HTERT RPE-1 (cell line): Measurements from ENCODE around the gene EIF4G3.
"Not testable (repeated sequence)": the region's sequence is repeated elsewhere in the genome, so short reads cannot be mapped to it uniquely, and the experiment has no call there.

Experiments used
- in situ Hi-C: fragments of 300-500 bp; cut with MboI; formaldehyde crosslinking; loops from 4 replicates; pipeline ENCODE4 v1.14.3; 2020; ENCODE audit warnings: low sequenced_read_pairs

EIF4G3 gene

GRCh38 chr1:21077085-21077484 lies 99.6 kb downstream of the EIF4G3 start:
- in situ Hi-C loops, result no loop called here

DNA sequence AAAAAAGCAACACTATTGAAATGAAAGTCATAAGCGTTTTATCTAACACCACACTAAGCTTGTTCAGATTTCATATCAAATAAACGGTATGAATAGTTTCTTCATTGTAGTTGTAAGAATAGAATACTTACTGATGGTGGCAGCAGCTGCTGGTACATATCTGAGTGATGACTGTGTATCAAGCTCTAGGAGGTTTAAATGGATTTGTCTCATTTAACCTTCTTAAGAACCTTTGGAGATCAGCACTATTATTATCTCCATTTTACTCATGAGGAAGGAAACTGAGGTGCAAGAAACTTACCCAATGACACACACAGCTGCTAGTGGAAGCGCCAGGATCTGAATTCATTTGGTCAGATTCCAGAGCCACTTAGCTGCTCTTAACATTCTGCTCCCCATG lies 104.0 kb downstream of the EIF4G3 start:
- in situ Hi-C loops, result no loop called here

- in situ Hi-C loops, result no loop called here
These were observed 107.1 kb downstream of the EIF4G3 start for GRCh38 chr1:21069549-21069948.

DNA sequence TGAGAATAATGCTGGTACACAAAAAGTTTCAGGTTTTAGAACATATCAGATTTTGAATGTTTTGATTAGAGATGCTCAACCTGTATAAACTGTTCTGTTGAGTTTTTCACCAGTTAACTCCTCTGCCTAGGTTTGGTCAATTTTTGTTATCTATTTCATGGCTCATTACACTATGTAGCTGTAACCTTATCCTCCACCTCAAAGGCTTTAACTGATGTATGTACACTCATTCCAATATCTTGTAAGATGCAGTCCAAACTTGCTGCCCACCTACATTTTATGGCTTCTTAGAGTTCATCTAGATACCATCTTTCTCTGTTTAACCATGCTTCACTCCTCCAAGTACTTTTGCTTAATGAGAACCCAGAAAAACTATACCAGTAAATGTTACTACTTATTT lies 107.8 kb downstream of the EIF4G3 start:
- in situ Hi-C loops, result no loop called here

DNA sequence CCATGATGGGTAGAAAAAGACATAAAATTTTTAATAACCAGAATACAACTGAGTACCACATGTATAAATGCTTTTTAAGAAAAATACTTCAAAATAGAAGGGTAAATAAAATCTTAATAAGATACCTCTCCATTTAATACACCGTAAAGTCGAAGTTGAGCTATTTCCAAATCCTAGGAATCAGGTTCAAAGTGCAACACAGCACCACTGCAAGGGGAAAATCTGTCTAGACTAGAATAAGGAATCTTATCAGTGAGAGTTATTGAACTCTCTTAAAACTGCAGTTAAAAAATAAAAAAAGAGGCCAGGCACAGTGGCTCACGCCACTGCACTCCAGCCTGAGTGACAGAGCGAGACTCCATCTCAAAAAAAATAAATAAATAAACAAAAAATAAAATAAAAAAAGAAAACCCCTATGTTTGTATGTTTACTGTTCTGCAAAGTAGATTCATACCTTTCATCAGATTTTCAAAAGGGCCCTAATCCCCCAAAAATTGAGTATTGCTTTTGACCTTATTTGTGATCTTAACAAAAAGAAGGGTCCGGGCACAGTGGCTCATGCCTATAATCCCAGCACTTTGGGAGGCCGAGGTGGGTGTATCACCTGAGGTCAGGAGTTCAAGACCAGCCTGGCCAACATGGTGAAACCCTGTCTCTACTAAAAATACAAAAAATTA lies 109.0 kb downstream of the EIF4G3 start:
- in situ Hi-C loops, result no loop called here

DNA sequence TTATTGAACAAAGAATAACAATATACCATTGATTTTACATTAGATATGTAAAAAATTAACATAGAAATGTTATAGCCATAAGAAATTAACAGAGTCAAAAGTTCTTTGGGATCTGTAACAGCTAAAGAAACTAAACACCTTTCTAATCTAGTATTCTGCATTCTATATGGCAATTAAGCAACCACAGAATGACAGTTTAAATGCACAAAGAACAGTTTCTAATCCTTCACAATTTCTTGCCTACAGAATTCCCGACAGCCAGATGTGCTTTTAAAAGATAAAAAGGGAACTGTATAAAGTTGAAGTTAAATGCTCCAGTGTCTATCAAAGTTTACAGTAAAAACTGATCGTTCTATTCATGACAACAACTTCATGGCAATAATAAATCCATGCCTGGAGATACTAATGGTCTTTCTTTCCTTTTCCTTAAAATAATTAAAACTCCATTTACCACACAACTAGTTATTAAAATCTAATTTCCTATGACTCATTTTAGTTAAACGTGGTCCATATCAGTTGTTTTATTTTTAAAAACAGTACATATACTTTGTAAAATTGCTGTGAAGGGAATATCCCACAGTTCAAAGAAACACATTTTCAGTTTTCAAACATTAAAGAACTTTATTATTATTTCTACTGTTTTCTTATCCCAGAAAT lies 110.2 kb downstream of the EIF4G3 start:
- in situ Hi-C loops, result no loop called here

- in situ Hi-C loops, result no loop called here
These were observed 110.8 kb downstream of the EIF4G3 start for GRCh38 chr1:21065851-21066250.

- in situ Hi-C loops, result no loop called here
These were observed 112.6 kb downstream of the EIF4G3 start for GRCh38 chr1:21064057-21064456.

DNA sequence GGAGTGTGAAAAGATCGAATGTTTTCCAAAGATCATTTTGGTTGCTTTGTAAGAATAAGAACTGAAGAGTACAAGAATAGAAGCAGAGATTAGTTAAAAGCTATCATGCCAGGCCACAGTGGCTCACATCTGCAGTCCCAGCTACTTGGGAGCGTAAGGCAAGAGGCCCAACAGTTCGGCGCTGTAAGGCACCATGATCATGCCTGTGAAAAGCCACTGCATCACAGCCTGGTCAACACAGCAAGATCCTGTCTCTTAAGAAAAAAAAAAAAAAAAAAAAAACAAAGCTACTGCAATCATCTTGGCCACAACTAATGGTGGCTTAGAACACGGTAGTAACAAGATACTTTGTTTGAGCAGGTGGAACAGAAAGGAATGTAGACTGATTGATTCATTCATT lies 116.2 kb downstream of the EIF4G3 start:
- in situ Hi-C loops, result no loop called here

DNA sequence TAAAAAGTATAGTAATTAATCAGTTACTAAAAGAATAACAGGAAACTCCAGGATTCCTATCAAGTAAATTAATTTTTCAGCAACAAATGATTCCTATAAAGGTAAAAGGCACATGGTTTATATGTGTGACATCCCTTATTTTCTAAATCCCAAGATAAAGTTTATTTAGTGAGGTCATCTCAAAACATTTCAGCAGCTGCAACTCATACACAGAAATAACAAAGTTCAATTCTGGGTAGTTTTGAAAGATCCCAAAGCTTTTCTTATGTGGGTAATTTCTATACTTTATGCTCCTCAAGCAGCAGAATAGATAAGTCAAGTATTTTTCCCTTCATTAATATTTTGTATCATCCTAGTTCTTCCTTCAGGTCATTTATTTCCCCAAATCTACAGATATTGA lies 117.7 kb downstream of the EIF4G3 start:
- in situ Hi-C loops, result no loop called here

GRCh38 chr1:21058035-21058793 lies 118.5 kb downstream of the EIF4G3 start:
- in situ Hi-C loops, result no loop called here

DNA sequence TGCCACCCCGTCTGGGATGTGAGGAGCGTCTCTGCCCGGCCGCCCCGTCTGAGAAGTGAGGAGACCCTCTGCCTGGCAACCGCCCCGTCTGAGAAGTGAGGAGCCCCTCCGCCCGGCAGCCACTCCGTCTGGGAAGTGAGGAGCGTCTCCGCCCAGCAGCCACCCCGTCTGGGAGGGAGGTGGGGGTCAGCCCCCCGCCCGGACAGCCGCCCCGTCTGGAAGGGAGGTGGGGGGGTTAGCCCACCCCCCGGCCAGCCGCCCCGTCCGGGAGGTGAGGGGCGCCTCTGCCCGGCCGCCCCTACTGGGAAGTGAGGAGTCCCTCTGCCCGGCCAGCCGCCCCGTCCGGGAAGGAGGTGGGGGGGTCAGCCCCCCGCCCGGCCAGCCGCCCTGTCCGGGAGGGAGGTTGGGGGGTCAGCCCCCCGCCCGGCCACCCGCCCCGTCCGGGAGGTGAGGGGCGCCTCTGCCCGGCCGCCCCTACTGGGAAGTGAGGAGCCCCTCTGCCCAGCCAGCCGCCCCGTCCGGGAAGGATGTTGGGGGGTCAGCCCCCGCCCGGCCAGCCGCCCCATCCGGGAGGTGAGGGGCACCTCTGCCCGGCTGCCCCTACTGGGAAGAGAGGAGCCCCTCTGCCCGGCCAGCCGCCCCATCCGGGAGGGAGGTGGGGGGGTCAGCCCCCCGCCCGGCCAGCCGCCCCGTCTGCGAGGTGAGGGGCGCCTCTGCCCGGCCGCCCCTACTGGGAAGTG lies 123.3 kb downstream of the EIF4G3 start:
- in situ Hi-C loops, result not testable (repeated sequence)

DNA sequence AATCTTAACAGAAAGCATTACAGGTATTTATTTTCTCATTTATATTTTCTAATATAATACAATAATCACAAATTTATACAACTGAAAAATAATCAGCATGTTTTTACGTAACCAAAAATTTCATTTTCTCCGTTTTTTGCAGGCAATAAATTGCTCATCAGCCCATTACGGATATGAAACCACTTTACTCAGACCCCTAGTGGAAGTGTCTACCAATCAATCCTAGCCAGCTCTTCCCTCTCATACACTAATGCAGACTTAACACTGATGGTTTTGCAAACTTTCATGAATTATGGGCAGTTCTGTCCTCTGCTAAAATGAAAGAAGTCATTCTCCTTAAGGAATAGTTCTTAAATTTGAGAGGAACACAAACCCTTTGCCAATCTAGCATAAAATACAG lies 124.7 kb downstream of the EIF4G3 start:
- in situ Hi-C loops, result no loop called here

DNA sequence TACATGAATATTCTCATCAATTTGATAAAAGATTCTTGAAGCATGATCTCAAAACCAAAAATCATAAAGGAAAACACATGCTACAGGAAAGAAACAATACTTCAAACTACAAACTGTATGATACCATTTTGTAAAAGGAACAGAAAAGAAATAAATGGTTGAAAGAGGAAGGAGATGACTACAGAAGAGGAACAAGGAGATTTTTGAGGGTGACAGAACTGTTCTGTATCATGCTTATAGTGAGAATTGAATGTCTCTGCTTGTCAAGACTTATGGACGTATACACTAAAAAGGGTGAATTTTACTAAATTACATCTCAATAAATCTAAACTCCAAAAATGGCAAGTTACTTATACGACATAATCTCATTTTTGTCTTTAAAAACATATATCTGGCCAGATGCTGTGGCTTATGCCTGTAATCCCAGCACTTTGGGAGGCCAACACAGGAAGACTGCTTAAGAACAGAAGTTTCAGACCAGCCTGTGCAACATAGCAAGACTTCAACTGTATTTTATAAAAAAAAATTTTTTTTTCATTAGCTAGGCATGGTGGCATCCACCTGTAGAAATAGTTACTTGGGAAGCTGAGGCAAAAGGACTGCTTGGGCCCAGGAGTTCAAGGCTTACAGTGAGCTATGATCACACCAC lies 125.4 kb downstream of the EIF4G3 start:
- in situ Hi-C loops, result no loop called here

DNA sequence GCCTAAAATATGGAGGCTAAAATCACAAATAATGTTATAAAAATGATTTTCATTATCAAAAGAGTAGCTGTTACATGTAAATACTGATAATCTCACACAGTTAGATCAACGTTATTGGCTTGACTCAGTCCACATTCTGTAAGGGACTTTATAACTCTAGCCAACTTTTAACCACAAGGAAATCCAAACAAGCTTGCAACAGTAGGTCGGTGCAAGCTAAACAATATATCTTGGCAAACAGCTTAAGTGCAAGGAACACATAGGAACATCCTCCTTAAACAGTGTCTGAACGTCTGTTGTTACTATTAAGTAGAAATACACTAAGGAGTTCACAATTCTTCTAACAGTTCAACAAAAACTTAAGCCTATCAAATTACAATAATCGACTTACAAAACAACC lies 126.7 kb downstream of the EIF4G3 start:
- in situ Hi-C loops, result no loop called here

- in situ Hi-C loops, result no loop called here
These were observed 128.2 kb downstream of the EIF4G3 start for GRCh38 chr1:21048462-21048861.

- in situ Hi-C loops, result no loop called here
These were observed 130.6 kb downstream of the EIF4G3 start for GRCh38 chr1:21046132-21046531.

- in situ Hi-C loops, result no loop called here
These were observed 131.3 kb downstream of the EIF4G3 start for GRCh38 chr1:21045351-21045750.

- in situ Hi-C loops, result no loop called here
These were observed 133.6 kb downstream of the EIF4G3 start for GRCh38 chr1:21042929-21043605.

GRCh38 chr1:21041541-21041940 lies 135.2 kb downstream of the EIF4G3 start:
- in situ Hi-C loops, result no loop called here
